CD4-positive, alpha-beta T cell (primary cell): ENCODE data around the gene ACR. TPM values are rescaled to one million over a fixed set of nuclear protein-coding genes. Genes with fewer than 3 reads are reported as not detected.
"Not testable (repeated sequence)": the region's sequence is repeated elsewhere in the genome, so short reads cannot be mapped to it uniquely, and the experiment has no call there.

ENCODE experiments used
- ATAC-seq: fragments of 200-7000 bp; cut with Tn5 transposase; one replicate; pipeline ENCODE4 v1.10.0; 2022; ENCODE audit warnings: mild to moderate bottlenecking; ENCODE audit not compliant: poor library complexity
- CTCF ChIA-PET: fragments of 350-600 bp; sonication (Branson Sonifier 250); formaldehyde crosslinking; loops from one replicate; lab custom pipeline; 2021; ENCODE audit warnings: antibody characterized with exemption, inconsistent platforms; lab: Charles Lee
- POLR2A ChIA-PET: fragments of 350-600 bp; sonication (Branson Sonifier 250); formaldehyde crosslinking; loops from one replicate; lab custom pipeline; 2021; ENCODE audit warnings: antibody characterized with exemption, inconsistent platforms; lab: Charles Lee
- DNase-seq, 14 experiments: peaks; one replicate each; pipeline ENCODE4 v3.0.0-alpha.2; 2013 to 2020; ENCODE audit warnings: mixed read lengths in 2 of 14
- H3K27ac ChIP-seq, 2 donors: one replicate each; pipeline versions ENCODE4 v1.5.1 to v1.7.0; 2013; ENCODE audit warnings: low read length in 2 of 2, low read depth in 1 of 2, mild to moderate bottlenecking in 1 of 2
- H3K27me3 ChIP-seq, 2 experiments: 1 replicate in 1 of 2; 2 replicates in 1 of 2; pipeline versions ENCODE4 v1.6.1 to v1.7.0; 2013; ENCODE audit warnings: low read length in 2 of 2, control low read depth in 1 of 2, mild to moderate bottlenecking in 1 of 2, moderate library complexity in 1 of 2; ENCODE audit not compliant: insufficient read depth in 2 of 2, control insufficient read depth in 1 of 2
- H3K36me3 ChIP-seq: one replicate; pipeline ENCODE4 v1.6.1; 2013; ENCODE audit warnings: low read length, control low read depth; ENCODE audit not compliant: insufficient read depth
- H3K4me1 ChIP-seq: one replicate; pipeline ENCODE4 v1.6.1; 2013; ENCODE audit warnings: low read length, control low read depth; ENCODE audit not compliant: insufficient read depth
- H3K4me3 ChIP-seq: one replicate; pipeline ENCODE4 v1.5.1; 2013; ENCODE audit warnings: mild to moderate bottlenecking, low read length, moderate library complexity
- H3K9me3 ChIP-seq, 2 experiments: 1 replicate in 1 of 2; 2 replicates in 1 of 2; pipeline versions ENCODE4 v1.6.1 to v1.7.0; 2013; ENCODE audit warnings: low read length in 2 of 2, mild to moderate bottlenecking in 2 of 2, control low read depth in 1 of 2, moderate library complexity in 1 of 2; ENCODE audit not compliant: control insufficient read depth in 1 of 2, insufficient read depth in 1 of 2
- H3K27ac Mint-ChIP-seq: one replicate; pipeline ENCODE4 v1.8.0; 2020; ENCODE audit warnings: mixed read lengths
- H3K27me3 Mint-ChIP-seq: one replicate; pipeline ENCODE4 v1.8.0; 2021; ENCODE audit warnings: mixed read lengths
- H3K36me3 Mint-ChIP-seq: one replicate; pipeline ENCODE4 v1.8.0; 2021; ENCODE audit warnings: low read depth, mixed read lengths
- H3K4me1 Mint-ChIP-seq: one replicate; pipeline ENCODE4 v1.8.0; 2021; ENCODE audit warnings: low read depth, mixed read lengths
- H3K4me3 Mint-ChIP-seq: one replicate; pipeline ENCODE4 v1.8.0; 2020; ENCODE audit warnings: mild to moderate bottlenecking, mixed read lengths
- H3K9me3 Mint-ChIP-seq: one replicate; pipeline ENCODE4 v1.8.0; 2020; ENCODE audit warnings: mixed read lengths
- intact Hi-C, 2 experiments: fragments of 100-400 bp; cut with DNase I in 1 of 2; cut with micrococcal nuclease in 1 of 2; formaldehyde crosslinking; loops; one replicate each; pipeline versions ENCODE4 v1.15.1 to v1.9.0; 2023 to 2025; cut with DNase I, micrococcal nuclease
- total RNA-seq, 174 experiments: library from RNA in 2 of 174; stranded (reverse) in 2 of 174; gene quantifications; one replicate each; pipeline ENCODE4 v1.2.3 and lab custom pipeline; 2021 to 2026

The ACR gene
- total RNA-seq, 2 experiments from 2014 or later = not detected

DNA sequence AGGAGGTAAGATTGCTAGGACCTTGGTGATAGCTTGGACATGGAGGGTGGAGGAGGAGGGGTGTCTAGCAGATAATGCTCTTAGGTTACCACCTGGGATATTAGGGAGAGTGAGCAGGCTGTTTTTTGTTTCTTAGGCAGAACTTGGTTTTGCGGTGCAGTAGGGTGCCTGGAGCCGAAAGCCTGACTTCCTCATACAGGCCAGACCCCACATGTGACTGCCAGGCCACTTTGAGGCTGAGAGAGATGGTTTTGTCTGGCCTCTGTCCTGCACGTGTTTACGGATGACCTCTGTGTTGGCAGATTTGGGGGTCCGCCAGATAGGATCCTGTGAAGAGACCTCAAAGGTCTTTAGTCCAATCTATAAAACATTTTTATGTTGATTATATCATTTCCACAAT, 47.3 kb downstream of the ACR start:
- H3K4me1 ChIP-seq, H3K4me3 ChIP-seq, H3K36me3 Mint-ChIP-seq, H3K27ac Mint-ChIP-seq, DNase-seq, H3K27ac ChIP-seq, intact Hi-C loops, H3K36me3 ChIP-seq, POLR2A ChIA-PET, H3K4me1 Mint-ChIP-seq, H3K9me3 Mint-ChIP-seq, ATAC-seq, H3K27me3 Mint-ChIP-seq, H3K9me3 ChIP-seq, CTCF ChIA-PET, H3K27me3 ChIP-seq: not testable (repeated sequence)
- peak overlapping the region; percentile 62 for H3K4me3 Mint-ChIP-seq

DNA sequence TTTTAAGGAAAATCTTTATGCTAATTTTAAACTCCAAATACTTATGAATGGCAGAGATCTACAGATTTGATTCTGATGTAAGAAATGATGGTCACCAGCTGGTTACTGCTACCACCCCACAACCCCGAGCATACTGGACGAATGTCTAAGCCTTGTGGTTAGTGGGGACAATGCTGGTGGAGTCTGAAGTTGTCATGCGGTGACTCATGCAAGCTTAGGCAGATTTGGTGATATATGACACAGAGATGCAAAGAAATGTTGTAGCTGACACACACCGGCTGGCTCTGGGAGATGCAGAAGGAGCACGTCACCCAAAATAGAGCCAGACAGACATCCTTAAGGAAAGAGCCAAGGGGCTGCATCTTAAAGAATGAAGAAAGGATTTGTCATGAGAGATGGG, 48.9 kb downstream of the ACR start:
- H3K4me1 Mint-ChIP-seq, H3K9me3 Mint-ChIP-seq, intact Hi-C loops, CTCF ChIA-PET, H3K36me3 ChIP-seq, POLR2A ChIA-PET, ATAC-seq, H3K27me3 Mint-ChIP-seq, H3K27ac ChIP-seq, H3K36me3 Mint-ChIP-seq, H3K4me1 ChIP-seq, H3K4me3 ChIP-seq, H3K27me3 ChIP-seq, H3K27ac Mint-ChIP-seq, DNase-seq, H3K9me3 ChIP-seq, H3K4me3 Mint-ChIP-seq: not testable (repeated sequence)

Other genes with a start within 250 kb of the ACR start
- gene LMF2, start 230.5 kb upstream of the ACR start, total RNA-seq = 100 to 1,000 TPM; 107 to 114 TPM
- 100 to 1,000 TPM; 184 to 185 TPM for gene NCAPH2, start 230.0 kb upstream of the ACR start, total RNA-seq
- 1 to 10 TPM in 1 of 2 experiments, under 1 TPM in 1; 0.61 to 5.6 TPM for gene SCO2, start 212.6 kb upstream of the ACR start, total RNA-seq
- gene TYMP, start 208.2 kb upstream of the ACR start, total RNA-seq = 10 to 100 TPM in 1 of 2 experiments, 1 to 10 TPM in 1; 9.9 to 10.0 TPM
- gene KLHDC7B, start 192.3 kb upstream of the ACR start, total RNA-seq = 1 to 10 TPM; 2.3 TPM
- not detected for gene SYCE3, start 175.3 kb upstream of the ACR start, total RNA-seq
- 10 to 100 TPM; 59.1 to 68.3 TPM for gene CPT1B, start 159.8 kb upstream of the ACR start, total RNA-seq
- gene CHKB, start 155.4 kb upstream of the ACR start, total RNA-seq = 100 to 1,000 TPM; 152 to 156 TPM
- under 1 TPM; 0.31 to 0.52 TPM for gene MAPK8IP2, start 137.4 kb upstream of the ACR start, total RNA-seq
- gene ARSA, start 110.1 kb upstream of the ACR start, total RNA-seq = 10 to 100 TPM; 52.3 to 54.4 TPM
- gene SHANK3, start 65.4 kb upstream of the ACR start, total RNA-seq = not detected
- 10 to 100 TPM; 36.0 to 37.3 TPM for gene RABL2B, start 45.4 kb downstream of the ACR start, total RNA-seq